Activated T-helper 1 cell treated with anti-CD3 and anti-CD28 coated beads, Interleukin-12 subunit alpha, Interleukin-12 subunit beta, Interleukin-2, Interleukin-4 antibody, amounts not matched to agents 30 ng/mL and 10 ng/mL and 1 ng/mL, durations not matched to agents 14 hours and 24 hours and 36 hours (primary cell): ENCODE results near the gene DTX4. TPM values are rescaled to one million over a fixed set of nuclear protein-coding genes. Genes with fewer than 3 reads are reported as not detected.

Experiments used
- DNase-seq: peaks from one replicate; pipeline ENCODE4 v3.0.0; 2021; ENCODE audit warnings: low spot score
- H3K27ac Mint-ChIP-seq: one replicate; pipeline ENCODE4 v1.8.0; 2021; ENCODE audit warnings: mild to moderate bottlenecking, mixed read lengths
- H3K27me3 Mint-ChIP-seq: one replicate; pipeline ENCODE4 v1.8.0; 2022; ENCODE audit warnings: mild to moderate bottlenecking, moderate library complexity, mixed read lengths; ENCODE audit not compliant: insufficient read depth
- H3K36me3 Mint-ChIP-seq: one replicate; pipeline ENCODE4 v1.8.0; 2021; ENCODE audit warnings: low read depth, mixed read lengths
- H3K4me1 Mint-ChIP-seq: one replicate; pipeline ENCODE4 v1.8.0; 2021; ENCODE audit warnings: low read depth, mixed read lengths
- H3K4me3 Mint-ChIP-seq: one replicate; pipeline ENCODE4 v1.8.0; 2021; ENCODE audit warnings: mild to moderate bottlenecking, moderate library complexity, mixed read lengths
- H3K9me3 Mint-ChIP-seq: one replicate; pipeline ENCODE4 v1.8.0; 2021; ENCODE audit warnings: mixed read lengths
- intact Hi-C: fragments of 100-400 bp; cut with micrococcal nuclease; formaldehyde crosslinking; loops from one replicate; pipeline ENCODE4 v1.15.1; 2024
- total RNA-seq: library from RNA; stranded (reverse); gene quantifications from 2 replicates; pipeline ENCODE4 v1.2.3, GENCODE V29; 2022

DTX4 gene
- total RNA-seq, 1 donor from 2014 or later, result 0.05 TPM

DNA sequence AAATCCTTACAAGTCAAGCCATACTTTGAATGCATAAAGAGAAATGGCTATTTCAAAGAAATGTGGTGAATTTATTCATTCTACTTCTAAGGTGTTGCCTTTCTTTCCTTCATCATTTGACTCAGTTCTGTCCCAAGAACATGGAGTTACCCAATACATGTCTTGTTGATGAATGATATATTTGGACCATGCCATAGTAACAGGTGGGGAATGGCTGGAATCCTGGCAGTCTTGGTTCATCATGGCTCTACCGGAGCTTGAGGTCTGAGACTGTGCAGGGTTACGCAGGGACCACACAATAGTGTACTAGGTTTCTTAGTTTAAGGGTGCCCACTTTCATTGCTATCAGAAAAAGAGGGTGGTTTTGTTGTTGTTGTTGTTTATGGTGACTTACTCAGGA is 81.1 kb downstream of the DTX4 start:
- no peak overlapping the region for H3K4me3 Mint-ChIP-seq
- peaks cover 7% of the 10 kb centered on the region for H3K4me1 Mint-ChIP-seq
- H3K9me3 Mint-ChIP-seq, result no peaks in the 10 kb centered on the region
- intact Hi-C loops, result no loop called here
- H3K27me3 Mint-ChIP-seq, result peaks cover 5% of the 10 kb centered on the region
- no peak overlapping the region for H3K27ac Mint-ChIP-seq
- no peak for DNase-seq
- H3K36me3 Mint-ChIP-seq, result no peaks in the 10 kb centered on the region

DNA sequence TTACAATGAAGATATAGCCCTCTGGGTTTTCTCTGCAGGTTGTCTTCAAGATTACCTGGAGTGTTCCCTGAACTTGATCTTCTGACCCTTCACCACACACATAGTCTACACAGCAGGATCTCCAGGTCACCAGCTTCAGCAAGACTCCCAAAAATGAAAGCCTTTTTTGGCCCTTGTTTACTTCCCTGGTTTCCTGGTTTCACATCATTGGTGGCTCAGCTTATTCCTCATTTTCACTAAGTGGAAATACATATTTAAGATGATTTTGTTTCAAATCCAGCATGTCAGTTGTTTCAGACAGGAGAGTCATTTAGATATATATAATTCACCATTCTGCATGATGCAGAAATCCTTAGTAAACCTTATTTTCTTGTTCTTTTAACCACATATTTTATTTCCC is 82.4 kb downstream of the DTX4 start:
- Mint-ChIP-seq H3K36me3 (no peaks in the 10 kb centered on the region), H3K4me1 (no peaks in the 10 kb centered on the region), H3K27ac (no peak overlapping the region), H3K9me3 (no peaks in the 10 kb centered on the region), H3K27me3 (peaks cover 5% of the 10 kb centered on the region), H3K4me3 (no peak overlapping the region)
- intact Hi-C loops, result no loop called here
- no peak for DNase-seq

- intact Hi-C loops, result no loop called here
- Mint-ChIP-seq H3K4me3 (no peak overlapping the region), H3K4me1 (no peaks in the 10 kb centered on the region), H3K36me3 (no peaks in the 10 kb centered on the region), H3K9me3 (no peaks in the 10 kb centered on the region), H3K27me3 (peaks cover 2% of the 10 kb centered on the region), H3K27ac (no peak overlapping the region)
- no peak for DNase-seq
Observed at GRCh38 chr11:59255281-59255680, 83.3 kb downstream of the DTX4 start.

Other genes starting within 250 kb of the DTX4 start
- not detected in 2 replicates for gene GLYATL1, start 232.6 kb upstream of the DTX4 start, total RNA-seq
- gene GLYATL1B, start 85.8 kb upstream of the DTX4 start, total RNA-seq, result not detected in 2 replicates
- gene FAM111B, start 64.9 kb upstream of the DTX4 start, total RNA-seq, result 54.9 and 57.3 TPM in 2 replicates
- 64.8 and 66.4 TPM in 2 replicates for gene FAM111A, start 29.3 kb upstream of the DTX4 start, total RNA-seq
- gene MPEG1, start 40.8 kb downstream of the DTX4 start, total RNA-seq, result not detected in 2 replicates
- gene OR5AN1, start 186.8 kb downstream of the DTX4 start, total RNA-seq, result not detected in 2 replicates